HCT116 (cell line): ENCODE measurements around the gene PLSCR4. TPM values are rescaled to one million over a fixed set of nuclear protein-coding genes. Genes with fewer than 3 reads are reported as not detected.

Experiments used
- ATAC-seq: fragments of 200-7000 bp; cut with Tn5 transposase; 2 replicates; pipeline ENCODE4 v1.9.1; 2020; ENCODE audit warnings: mild to moderate bottlenecking, moderate library complexity
- BruUV-seq: library from RNA; stranded (reverse); fragments of 400-500 nt; replicated peaks from 2 replicates; lab custom pipeline; 2021; lab: Mats Ljungman, UMichigan
- CTCF ChIA-PET: fragments of 300-600 bp; sonication (Branson Sonifier 250); formaldehyde crosslinking; loops from one replicate; lab custom pipeline; 2021; ENCODE audit warnings: antibody characterized with exemption; lab: Charles Lee
- POLR2A ChIA-PET: fragments of 300-600, 350-600 bp; sonication (Branson Sonifier 250); formaldehyde crosslinking; loops from one replicate; lab custom pipeline; 2021; ENCODE audit warnings: antibody characterized with exemption; lab: Charles Lee
- RAD21 ChIA-PET, 2 experiments: fragments of 300-600 bp; sonication (Branson Sonifier 250); formaldehyde crosslinking; loops; one replicate each; lab custom pipeline; 2023; ENCODE audit warnings: low total read pairs in 2 of 2; ENCODE audit not compliant: uncharacterized antibody in 2 of 2, unreplicated experiment in 2 of 2, low non-redundant PET in 1 of 2; lab: Charles Lee
- DNase-seq: peaks from one replicate; pipeline ENCODE4 v3.0.0-alpha.2; 2010; ENCODE audit warnings: low read depth, low spot score
- H2AFZ ChIP-seq: fragments of 200-600 bp; shearing (Covaris generic), sonication (generic); 2 replicates; pipeline ENCODE4 v1.6.1; 2017; ENCODE audit warnings: low read depth, mixed run types, mixed read lengths, antibody characterized with exemption, low read length; ENCODE audit not compliant: poor library complexity, severe bottlenecking
- H3K27ac ChIP-seq: 2 replicates; pipeline ENCODE4 v1.5.1; 2012; ENCODE audit warnings: low read depth, low read length
- H3K27me3 ChIP-seq: fragments of 200-600 bp; sonication (generic); 2 replicates; pipeline ENCODE4 v1.6.1; 2016; ENCODE audit warnings: mixed run types, low read length, mixed read lengths; ENCODE audit not compliant: insufficient read depth
- H3K36me3 ChIP-seq, 2 experiments: fragments of 200-500 bp in 1 of 2; fragments of 200-600 bp in 1 of 2; sonication (Bioruptor generic) in 1 of 2; sonication (generic) in 1 of 2; 2 replicates each; pipeline versions ENCODE4 v1.5.1 to v1.6.1; 2014 to 2016; ENCODE audit warnings: low read length in 2 of 2, inconsistent platforms in 1 of 2, mixed read lengths in 1 of 2, mixed run types in 1 of 2; ENCODE audit not compliant: insufficient read depth in 2 of 2, control insufficient read depth in 1 of 2
- H3K4me1 ChIP-seq, 2 experiments: fragments of 200-600 bp in 1 of 2; sonication (generic) in 1 of 2; 2 replicates each; pipeline versions ENCODE4 v1.5.1 to v1.6.1; 2012 to 2017; ENCODE audit warnings: low read length in 2 of 2, inconsistent platforms in 1 of 2, mild to moderate bottlenecking in 1 of 2, mixed read lengths in 1 of 2, mixed run types in 1 of 2, moderate library complexity in 1 of 2; ENCODE audit not compliant: insufficient read depth in 2 of 2, control insufficient read depth in 1 of 2
- H3K4me2 ChIP-seq: fragments of 200-600 bp; sonication (generic); 2 replicates; pipeline ENCODE4 v1.6.1; 2017; ENCODE audit warnings: mixed run types, low read length, mixed read lengths
- H3K4me3 ChIP-seq, 2 experiments: fragments of 200-600 bp in 1 of 2; sonication (generic) in 1 of 2; replicated peaks in 1 of 2; 2 replicates each; pipeline ENCODE4 v1.5.1; 2011 to 2016; ENCODE audit warnings: low read length in 2 of 2, control low read depth in 1 of 2, low read depth in 1 of 2, mild to moderate bottlenecking in 1 of 2, mixed read lengths in 1 of 2, mixed run types in 1 of 2
- H3K79me2 ChIP-seq: fragments of 200-600 bp; sonication (generic); 2 replicates; pipeline ENCODE4 v1.6.1; 2017; ENCODE audit warnings: mild to moderate bottlenecking, mixed run types, low read length, moderate library complexity, mixed read lengths; ENCODE audit not compliant: insufficient read depth
- H3K9ac ChIP-seq: fragments of 200-600 bp; sonication (generic); 2 replicates; pipeline ENCODE4 v1.6.1; 2016; ENCODE audit warnings: low read length, mixed read lengths
- H3K9me2 ChIP-seq: fragments of 200-600 bp; sonication (generic), shearing (Covaris generic); 2 replicates; pipeline ENCODE4 v1.6.1; 2017; ENCODE audit warnings: mixed run types, mild to moderate bottlenecking, moderate library complexity; ENCODE audit not compliant: insufficient read depth
- H3K9me3 ChIP-seq, 2 experiments: fragments of 200-500 bp in 1 of 2; fragments of 200-600 bp in 1 of 2; sonication (Bioruptor generic) in 1 of 2; sonication (generic) in 1 of 2; 2 replicates each; pipeline ENCODE4 v1.6.1; 2014 to 2017; ENCODE audit warnings: low read length in 2 of 2, mixed read lengths in 2 of 2, inconsistent platforms in 1 of 2, low read depth in 1 of 2, mild to moderate bottlenecking in 1 of 2, mixed run types in 1 of 2, moderate library complexity in 1 of 2; ENCODE audit not compliant: control insufficient read depth in 1 of 2, insufficient read depth in 1 of 2
- H4K20me1 ChIP-seq: fragments of 200-600 bp; sonication (generic), shearing (Covaris generic); 2 replicates; pipeline ENCODE4 v1.6.1; 2017; ENCODE audit warnings: mixed run types, mild to moderate bottlenecking, moderate library complexity; ENCODE audit not compliant: insufficient read depth
- ATF3 ChIP-seq: IDR thresholded peaks from 2 replicates; pipeline ENCODE4 v1.6.1; 2012
- CBX3 ChIP-seq: IDR thresholded peaks from 2 replicates; pipeline ENCODE4 v1.6.1; 2012; ENCODE audit warnings: low read depth
- CEBPB ChIP-seq: IDR thresholded peaks from 2 replicates; pipeline ENCODE4 v1.6.1; 2012; ENCODE audit warnings: low read depth
- CTCF ChIP-seq, 3 experiments: fragments of 200-600 bp in 1 of 3; sonication (generic) in 1 of 3; IDR thresholded peaks in 2 of 3; conservative IDR thresholded peaks in 1 of 3; 2 replicates each; pipeline ENCODE4 v1.5.1; 2012 to 2017; ENCODE audit warnings: low read depth in 2 of 3, low read length in 2 of 3, antibody characterized with exemption in 1 of 3, borderline replicate concordance in 1 of 3, control low read depth in 1 of 3, mild to moderate bottlenecking in 1 of 3, mixed read lengths in 1 of 3, mixed run types in 1 of 3, moderate library complexity in 1 of 3; ENCODE audit not compliant: insufficient read depth in 1 of 3
- EGR1 ChIP-seq: IDR thresholded peaks from 2 replicates; pipeline ENCODE4 v1.6.1; 2012; ENCODE audit warnings: low read depth
- ELF1 ChIP-seq: IDR thresholded peaks from 2 replicates; pipeline ENCODE4 v1.6.1; 2012; ENCODE audit warnings: low read depth, borderline replicate concordance
- EZH2phosphoT487 ChIP-seq: fragments of 200-600 bp; IDR thresholded peaks from 2 replicates; pipeline ENCODE4 v1.6.1; 2018; ENCODE audit warnings: antibody characterized with exemption, borderline replicate concordance
- FOSL1 ChIP-seq: IDR thresholded peaks from 2 replicates; pipeline ENCODE4 v1.6.1; 2012; ENCODE audit warnings: low read depth
- JUND ChIP-seq: IDR thresholded peaks from 2 replicates; pipeline ENCODE4 v1.6.1; 2012
- MAX ChIP-seq: IDR thresholded peaks from 2 replicates; pipeline ENCODE4 v1.6.1; 2012
- POLR2A ChIP-seq: IDR thresholded peaks from 2 replicates; pipeline ENCODE4 v1.7.0; 2011; ENCODE audit warnings: borderline replicate concordance; ENCODE audit not compliant: insufficient read depth, insufficient read length; ENCODE audit errors: extremely low read depth
- POLR2AphosphoS5 ChIP-seq: IDR thresholded peaks from 2 replicates; pipeline ENCODE4 v1.6.1; 2011; ENCODE audit warnings: mild to moderate bottlenecking, low read depth, low read length, moderate library complexity
- REST ChIP-seq: IDR thresholded peaks from 2 replicates; pipeline ENCODE4 v1.6.1; 2012; ENCODE audit warnings: low read depth
- SIN3A ChIP-seq: IDR thresholded peaks from 2 replicates; pipeline ENCODE4 v1.6.1; 2012; ENCODE audit warnings: low read depth
- SP1 ChIP-seq: IDR thresholded peaks from 2 replicates; pipeline ENCODE4 v1.6.1; 2012; ENCODE audit warnings: low read depth
- SRF ChIP-seq: IDR thresholded peaks from 2 replicates; pipeline ENCODE4 v1.6.1; 2012; ENCODE audit warnings: low read depth
- TCF7L2 ChIP-seq: IDR thresholded peaks from 2 replicates; pipeline ENCODE4 v1.7.0; 2011; ENCODE audit warnings: borderline replicate concordance, inconsistent platforms; ENCODE audit not compliant: insufficient read depth, insufficient read length; ENCODE audit errors: extremely low read depth
- YY1 ChIP-seq: IDR thresholded peaks from 2 replicates; pipeline ENCODE4 v1.6.1; 2011; ENCODE audit warnings: low read length, low read depth, moderate library complexity, mild to moderate bottlenecking; ENCODE audit not compliant: insufficient replicate concordance; ENCODE audit errors: extremely low read depth
- ZBTB33 ChIP-seq: IDR thresholded peaks from 2 replicates; pipeline ENCODE4 v1.6.1; 2011; ENCODE audit warnings: mild to moderate bottlenecking, low read length, moderate library complexity; ENCODE audit not compliant: insufficient replicate concordance; ENCODE audit errors: extremely low read depth
- ZFX ChIP-seq: fragments of 450-650 bp; IDR thresholded peaks from 2 replicates; pipeline ENCODE4 v1.6.1; 2017
- intact Hi-C: fragments of 100-400 bp; cut with micrococcal nuclease; formaldehyde crosslinking; loops from 2 replicates; pipeline ENCODE4 v1.10.0; 2022
- total RNA-seq: library from RNA; stranded (reverse); gene quantifications from one replicate; pipeline ENCODE4 v1.2.1, GENCODE V29; 2021; ENCODE audit not compliant: unreplicated experiment

Gene PLSCR4
- total RNA-seq, 1 experiment from 2014 or later, result 4.1 TPM

- no peak for TF ChIP-seq CEBPB
- TF ChIP-seq REST, result no peak
- peak; percentile 74 for TF ChIP-seq ZFX
- no peak for TF ChIP-seq MAX
- peak; percentile 92 for TF ChIP-seq POLR2A
- TF ChIP-seq FOSL1, result no peak
- TF ChIP-seq SRF, result no peak
- no peak for TF ChIP-seq CTCF (IDR thresholded peaks at IDR 0.05 in 2 of 3, conservative IDR thresholded peaks at IDR 0.05 in 1 of 3; ENCODE audit: borderline replicate concordance in 1 of 3, insufficient read depth in 1 of 3, low read depth in 2 of 3, low read length in 2 of 3)
- TF ChIP-seq JUND, result no peak
- TF ChIP-seq EGR1, result no peak
- TF ChIP-seq EZH2phosphoT487, result no peak
- TF ChIP-seq POLR2AphosphoS5, result peak; percentile 82
- TF ChIP-seq TCF7L2, result peak; percentile 39
- peak; percentile 49; the same call in 1 of the 2 replicates for TF ChIP-seq SIN3A
- TF ChIP-seq YY1, result no peak
- peak; percentile 92 for TF ChIP-seq ZBTB33
- TF ChIP-seq ELF1, result no peak
- TF ChIP-seq SP1, result no peak
- TF ChIP-seq CBX3, result no peak
- TF ChIP-seq ATF3, result no peak
- ATAC-seq, result peak; percentile 83
- H3K9me3 ChIP-seq, result no peaks in the 10 kb centered on the region
- intact Hi-C loops, result no loop called here
- BruUV-seq, result no TSS peak
- peaks cover 9 to 20% of the 10 kb centered on the region in 2 experiments; a peak in 3 of 4 replicates for H3K4me1 ChIP-seq
- H3K4me3 ChIP-seq, result peak within 1 kb of the TSS; percentile 64 to 71
- peak within 1 kb of the TSS; percentile 70 for H3K9ac ChIP-seq
- H3K36me3 ChIP-seq, result no peaks in the 10 kb centered on the region
- ChIA-PET CTCF (interaction anchor here (0.7 to 1.3 kb wide), 4 partner anchors 27 to 384 kb away, joined by 3 to 8 read pairs (median 4); no protein-coding TSS in a partner anchor), POLR2A (no interaction called here), RAD21 (no interaction called here)
- H3K27me3 ChIP-seq, result no peaks in the 10 kb centered on the region
- H4K20me1 ChIP-seq, result no peaks in the 10 kb centered on the region
- peak within 1 kb of the TSS; percentile 69 for H3K27ac ChIP-seq
- peak; percentile 35 for DNase-seq
- H2AFZ ChIP-seq, result peak within 1 kb of the TSS; percentile 56
- no peaks in the 10 kb centered on the region for H3K9me2 ChIP-seq
- H3K4me2 ChIP-seq, result peak within 1 kb of the TSS; percentile 89
- no peaks in the 10 kb centered on the region for H3K79me2 ChIP-seq
These were observed 89.8 kb downstream of the PLSCR4 start, which contains the start of gene PLOD2 for GRCh38 chr3:146160964-146161662. PLOD2 (minus strand) TSS chr3:146161184; CDS start chr3:146160989, 195 bp downstream.
